Testis (tissue), 3 donors: ENCODE data around the gene MLLT1. TPM values are rescaled to one million over a fixed set of nuclear protein-coding genes. Genes with fewer than 3 reads are reported as not detected.

Experiments
- DNase-seq: peaks from one replicate; pipeline ENCODE4 v3.0.0-alpha.2; 2019
- H3K27ac ChIP-seq, 2 donors: fragments of 200-600 bp; sonication (generic); one replicate each; pipeline ENCODE4 v1.5.1; 2019
- H3K27me3 ChIP-seq: fragments of 200-600 bp; sonication (generic); one replicate; pipeline ENCODE4 v1.5.1; 2019
- H3K36me3 ChIP-seq: fragments of 200-600 bp; sonication (generic); one replicate; pipeline ENCODE4 v1.5.1; 2017; ENCODE audit warnings: low read depth; ENCODE audit errors: missing control alignments
- H3K4me1 ChIP-seq: fragments of 200-600 bp; sonication (generic); one replicate; pipeline ENCODE4 v1.5.1; 2019
- H3K4me3 ChIP-seq, 2 donors: fragments of 200-600 bp; sonication (generic); one replicate each; pipeline ENCODE4 v1.5.1; 2017 to 2019
- H3K9me3 ChIP-seq: fragments of 200-600 bp; sonication (generic); one replicate; pipeline ENCODE4 v1.5.1; 2017
- POLR2A ChIP-seq: fragments of 450-650 bp; IDR thresholded peaks from one replicate; pipeline ENCODE4 v1.6.1; 2017; ENCODE audit warnings: antibody characterized with exemption, mild to moderate bottlenecking, moderate library complexity
- WGBS, 2 donors: methylation state at CpG; one replicate each; pipeline ENCODE4 v1.1.5; 2018; 5-methylcytosine and 5-hydroxymethylcytosine counted together
- intact Hi-C: fragments of 100-400 bp; cut with DNase I; formaldehyde crosslinking; loops from one replicate; pipeline ENCODE4 v1.15.1; 2023; ENCODE audit warnings: low total_unique reads
- polyA plus RNA-seq: library from polyadenylated mRNA; stranded (reverse); fragments of 350-450 nt; fragmentation: Illumina TruSeq; extraction: RNeasy Lipid Tissue Mini Kit (QIAGEN cat#74804); gene quantifications from one replicate; pipeline ENCODE4 v1.2.3, GENCODE V29; 2014; ENCODE audit warnings: low read depth, low replicate concordance; ENCODE audit not compliant: insufficient read depth
- total RNA-seq, 2 donors: library from RNA; depleted of rRNA; stranded (reverse); fragments of >200 nt; gene quantifications; one replicate each; pipeline ENCODE4 v1.2.3, GENCODE V29; 2016
- TF ChIP-seq, protein P1 (sequence below), 3 experiments: fragments of 450-650 bp in 2 of 3; fragments of 200-600 bp in 1 of 3; sonication (generic) in 1 of 3; IDR thresholded peaks; one replicate each; pipeline ENCODE4 v1.5.1; 2016 to 2019; ENCODE audit warnings: antibody characterized with exemption in 3 of 3, mild to moderate bottlenecking in 2 of 3, moderate library complexity in 1 of 3

Gene MLLT1
- total and polyA plus RNA-seq, 3 donors from 2014 or later = 17.3 to 32.0 (median 22.4) TPM

GRCh38 chr19:6239871-6240676 is 39.7 kb downstream of the MLLT1 start:
- no peak for DNase-seq
- Histone ChIP-seq H3K9me3 (no peaks in the 10 kb centered on the region), H3K27me3 (no peaks in the 10 kb centered on the region), H3K4me3 (no peak overlapping the region), H3K4me1 (peaks cover 20% of the 10 kb centered on the region), H3K36me3 (no peaks in the 10 kb centered on the region), H3K27ac (no peak overlapping the region)
- WGBS, 2 donors = 93 to 97% methylated on average over 12 to 23 of the region's 24 CpGs
- intact Hi-C loops = no loop called here
- no peak for TF ChIP-seq POLR2A
- TF ChIP-seq, protein P1, sequence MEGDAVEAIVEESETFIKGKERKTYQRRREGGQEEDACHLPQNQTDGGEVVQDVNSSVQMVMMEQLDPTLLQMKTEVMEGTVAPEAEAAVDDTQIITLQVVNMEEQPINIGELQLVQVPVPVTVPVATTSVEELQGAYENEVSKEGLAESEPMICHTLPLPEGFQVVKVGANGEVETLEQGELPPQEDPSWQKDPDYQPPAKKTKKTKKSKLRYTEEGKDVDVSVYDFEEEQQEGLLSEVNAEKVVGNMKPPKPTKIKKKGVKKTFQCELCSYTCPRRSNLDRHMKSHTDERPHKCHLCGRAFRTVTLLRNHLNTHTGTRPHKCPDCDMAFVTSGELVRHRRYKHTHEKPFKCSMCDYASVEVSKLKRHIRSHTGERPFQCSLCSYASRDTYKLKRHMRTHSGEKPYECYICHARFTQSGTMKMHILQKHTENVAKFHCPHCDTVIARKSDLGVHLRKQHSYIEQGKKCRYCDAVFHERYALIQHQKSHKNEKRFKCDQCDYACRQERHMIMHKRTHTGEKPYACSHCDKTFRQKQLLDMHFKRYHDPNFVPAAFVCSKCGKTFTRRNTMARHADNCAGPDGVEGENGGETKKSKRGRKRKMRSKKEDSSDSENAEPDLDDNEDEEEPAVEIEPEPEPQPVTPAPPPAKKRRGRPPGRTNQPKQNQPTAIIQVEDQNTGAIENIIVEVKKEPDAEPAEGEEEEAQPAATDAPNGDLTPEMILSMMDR (IDR thresholded peaks at IDR 0.05) = no peak

GRCh38 chr19:6239401-6239844 is 40.4 kb downstream of the MLLT1 start:
- no peak for DNase-seq
- Histone ChIP-seq H3K4me1 (peaks cover 20% of the 10 kb centered on the region), H3K36me3 (no peaks in the 10 kb centered on the region), H3K27ac (no peak overlapping the region), H3K27me3 (no peaks in the 10 kb centered on the region), H3K9me3 (no peaks in the 10 kb centered on the region), H3K4me3 (no peak overlapping the region)
- 82 to 84% methylated on average over 11 of the region's 11 CpGs for WGBS, 2 donors
- intact Hi-C loops = no loop called here
- TF ChIP-seq, protein P1 (IDR thresholded peaks at IDR 0.05) = no peak
- no peak for TF ChIP-seq POLR2A

- 58 to 72% methylated on average over 20 to 24 of the region's 24 CpGs for WGBS, 2 donors
- Histone ChIP-seq H3K4me3 (no peak overlapping the region), H3K27me3 (no peaks in the 10 kb centered on the region), H3K4me1 (peaks cover 21% of the 10 kb centered on the region), H3K9me3 (no peaks in the 10 kb centered on the region), H3K27ac (peak overlapping the region in 1 of 2 donors; percentile 79), H3K36me3 (no peaks in the 10 kb centered on the region)
- peak; percentile 41 for DNase-seq
- intact Hi-C loops = no loop called here
- no peak for TF ChIP-seq POLR2A
- TF ChIP-seq, protein P1 (IDR thresholded peaks at IDR 0.05) = no peak
Measured at GRCh38 chr19:6238643-6239281, 41.0 kb downstream of the MLLT1 start.

DNA sequence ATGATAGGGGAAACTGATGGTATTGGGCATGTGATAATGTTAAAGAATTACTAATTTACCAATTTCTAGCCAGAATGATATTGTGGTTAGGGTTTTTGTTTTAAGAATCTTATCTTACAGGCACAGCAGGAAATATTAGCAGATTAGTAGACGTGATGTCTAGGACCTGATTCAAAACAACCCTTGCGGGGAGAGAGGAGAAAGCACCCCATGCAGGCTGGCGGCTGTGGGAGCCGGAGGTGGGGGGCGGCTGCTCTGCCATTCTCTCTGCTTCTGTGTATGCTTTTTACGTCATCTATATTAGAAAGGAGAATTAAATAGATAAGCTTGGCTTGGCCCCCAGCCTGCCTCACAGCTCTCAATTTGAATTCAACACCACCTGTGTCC is 41.5 kb downstream of the MLLT1 start:
- no peak for TF ChIP-seq POLR2A
- TF ChIP-seq, protein P1 (IDR thresholded peaks at IDR 0.05) = no peak
- H3K4me3 ChIP-seq = no peak overlapping the region
- H3K27ac ChIP-seq = peak overlapping the region in 1 of 2 donors; percentile 79
- H3K9me3 ChIP-seq = no peaks in the 10 kb centered on the region
- 53 to 70% methylated on average over 6 of the region's 6 CpGs for WGBS, 2 donors
- peaks cover 26% of the 10 kb centered on the region for H3K4me1 ChIP-seq
- no peaks in the 10 kb centered on the region for H3K36me3 ChIP-seq
- no peaks in the 10 kb centered on the region for H3K27me3 ChIP-seq
- intact Hi-C loops = no loop called here
- no peak for DNase-seq
